DMS79 (cell line): ENCODE measurements around the gene ANKS6.

ENCODE experiments used
- DNase-seq: peaks from one replicate; lab custom pipeline; 2025; lab: John Stamatoyannopoulos, UW

The ANKS6 gene

DNA sequence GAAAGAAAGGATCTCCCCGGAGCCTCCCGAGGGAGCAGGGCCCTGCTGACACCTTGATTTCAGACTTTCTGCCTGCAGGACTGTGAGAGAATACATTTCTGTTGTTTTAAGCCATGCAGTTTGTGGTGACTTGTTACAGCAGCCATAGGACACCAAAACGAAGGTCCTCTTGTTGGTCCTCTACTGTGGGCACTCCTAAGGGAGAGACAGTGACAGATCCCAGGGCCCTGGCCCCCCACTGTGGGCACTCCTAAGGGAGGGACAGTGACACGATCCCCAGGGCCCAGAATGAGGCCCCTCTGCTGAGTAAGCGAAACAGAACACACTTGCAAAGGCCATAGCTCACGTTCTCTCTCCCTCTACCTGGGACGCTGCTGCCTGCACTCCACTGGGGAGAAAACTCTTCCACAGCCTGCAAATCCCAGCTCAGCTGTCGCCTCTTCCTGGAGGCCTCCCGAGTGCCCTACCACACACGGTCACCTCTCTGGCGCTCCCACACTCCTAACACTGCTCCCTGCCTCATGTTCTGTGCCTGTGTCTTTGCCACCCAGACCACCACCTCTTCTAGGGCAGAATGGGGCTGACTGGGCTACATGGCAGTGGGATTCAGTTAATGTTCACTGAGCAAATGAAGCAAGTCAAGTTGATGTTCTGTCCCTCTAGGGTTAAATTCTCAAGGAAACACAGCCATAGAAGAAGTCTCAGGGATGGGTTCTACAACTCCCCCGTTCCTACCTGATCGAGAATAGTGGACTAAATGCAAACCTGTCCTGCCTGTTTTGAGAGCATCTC is 23.8 kb downstream of the ANKS6 start:
- no peak for DNase-seq

DNA sequence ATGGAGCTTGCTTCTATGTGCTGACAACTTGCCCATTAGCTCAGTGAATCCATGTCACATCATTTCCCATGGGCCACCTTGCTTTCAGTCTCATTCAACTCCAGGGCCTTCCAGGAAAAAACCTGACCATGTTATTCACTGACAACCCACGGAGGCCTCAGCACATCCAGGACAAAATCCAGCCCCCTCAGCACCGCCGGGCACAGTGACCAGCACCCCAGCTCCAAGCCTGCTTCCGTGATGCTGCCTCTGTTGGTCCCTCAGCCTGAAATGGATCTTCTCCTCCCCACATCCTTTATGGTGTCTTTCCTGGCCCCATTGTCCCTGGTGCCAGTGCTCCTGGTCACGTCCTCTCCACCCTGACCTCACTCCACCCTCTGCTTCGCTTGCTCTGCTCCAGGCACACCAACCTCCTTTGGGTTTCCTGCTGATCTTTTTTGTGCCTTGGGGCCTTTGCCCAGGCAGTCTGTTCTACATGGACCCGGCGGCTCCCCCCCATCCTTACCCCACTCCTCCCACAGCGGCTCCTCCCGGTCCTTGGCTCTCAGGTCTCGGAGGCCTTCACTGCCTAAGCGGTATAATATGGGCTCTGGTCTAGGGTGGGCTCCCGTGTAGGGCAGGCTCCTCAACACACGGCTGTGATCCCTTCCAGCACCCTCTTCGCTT is 25.0 kb downstream of the ANKS6 start:
- no peak for DNase-seq

- no peak for DNase-seq
Observed at GRCh38 chr9:98770717-98771116, 25.6 kb downstream of the ANKS6 start.

GRCh38 chr9:98768344-98768743 is 28.0 kb downstream of the ANKS6 start:
- no peak for DNase-seq

DNA sequence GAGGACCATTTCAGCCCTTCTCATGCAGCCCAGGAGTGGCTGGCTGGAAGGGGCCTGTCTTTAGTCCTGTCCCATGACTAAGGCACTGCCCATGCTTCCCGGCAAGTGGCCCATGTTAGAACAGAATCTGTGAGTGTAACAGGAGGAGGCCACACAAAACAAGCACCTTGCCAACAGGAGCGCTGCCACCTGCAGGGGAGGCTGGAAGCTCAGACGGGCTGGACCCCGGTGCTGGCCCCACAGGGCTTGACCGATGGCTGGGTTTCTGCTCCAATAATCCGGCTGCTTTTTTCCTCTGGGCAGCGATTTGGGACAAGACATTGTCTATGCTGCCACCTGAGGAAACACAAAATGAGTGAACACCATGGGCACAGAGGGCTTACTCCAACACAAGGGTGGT is 28.4 kb downstream of the ANKS6 start:
- DNase-seq, result no peak

GRCh38 chr9:98767196-98767595 is 29.2 kb downstream of the ANKS6 start:
- DNase-seq, result no peak

- DNase-seq, result no peak
Observed at GRCh38 chr9:98766586-98766985, 29.8 kb downstream of the ANKS6 start.

DNA sequence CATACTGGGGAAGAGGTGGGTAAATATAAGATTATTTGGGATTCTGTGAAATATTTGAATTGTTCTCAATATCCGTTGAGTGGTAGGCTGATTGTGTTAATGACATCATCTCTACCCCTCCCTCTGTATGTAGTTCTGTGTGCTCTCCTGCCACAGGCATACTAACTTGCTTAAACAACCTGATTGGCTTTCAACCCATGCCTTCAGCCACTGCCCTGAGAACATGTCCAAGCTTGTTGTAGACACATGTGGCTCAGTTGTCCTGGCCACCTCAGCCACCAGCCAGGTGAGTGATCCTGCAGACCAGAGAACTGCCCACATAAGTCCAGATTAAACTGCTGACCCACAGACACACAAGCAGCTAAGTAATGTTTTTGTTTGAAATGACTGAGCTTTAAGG is 31.1 kb downstream of the ANKS6 start:
- no peak for DNase-seq

DNA sequence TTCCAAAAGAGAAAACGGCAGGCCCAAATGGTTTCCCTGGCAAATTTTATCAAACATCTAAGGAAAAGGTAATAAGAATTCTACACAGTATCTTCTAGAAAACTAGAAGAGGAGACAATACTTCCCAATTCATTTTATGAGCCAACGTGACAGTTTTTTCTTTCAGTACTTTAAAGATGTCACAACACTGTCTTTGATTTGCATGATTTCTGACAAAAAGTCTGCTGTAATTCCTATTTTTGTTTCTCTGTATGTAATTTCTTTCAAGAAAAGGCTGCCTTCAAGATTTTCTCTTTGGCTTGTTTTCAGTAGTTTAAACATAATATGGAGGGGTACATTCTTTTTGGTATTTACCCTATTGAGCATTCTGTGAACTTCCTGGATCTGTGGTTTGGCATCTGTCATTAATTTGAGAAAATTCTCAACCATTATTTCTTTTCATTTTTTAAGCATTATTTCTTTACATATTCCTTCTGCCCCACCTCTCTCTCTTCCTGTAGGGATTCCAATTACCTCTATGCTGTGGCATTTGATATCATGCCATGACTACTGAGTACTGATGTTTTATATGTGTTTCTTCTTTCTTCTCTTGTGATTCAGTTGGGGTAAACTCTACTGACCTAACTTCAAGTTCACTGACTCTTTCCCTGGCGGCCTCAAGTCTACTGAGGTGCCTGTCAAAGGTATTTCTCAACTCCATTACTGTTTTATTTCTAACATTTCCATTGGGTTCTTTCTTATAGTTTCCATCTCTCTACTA is 32.2 kb downstream of the ANKS6 start:
- no peak for DNase-seq

GRCh38 chr9:98760231-98760630 is 36.1 kb downstream of the ANKS6 start:
- no peak for DNase-seq

GRCh38 chr9:98755006-98755618 is 41.2 kb downstream of the ANKS6 start:
- no peak for DNase-seq

DNA sequence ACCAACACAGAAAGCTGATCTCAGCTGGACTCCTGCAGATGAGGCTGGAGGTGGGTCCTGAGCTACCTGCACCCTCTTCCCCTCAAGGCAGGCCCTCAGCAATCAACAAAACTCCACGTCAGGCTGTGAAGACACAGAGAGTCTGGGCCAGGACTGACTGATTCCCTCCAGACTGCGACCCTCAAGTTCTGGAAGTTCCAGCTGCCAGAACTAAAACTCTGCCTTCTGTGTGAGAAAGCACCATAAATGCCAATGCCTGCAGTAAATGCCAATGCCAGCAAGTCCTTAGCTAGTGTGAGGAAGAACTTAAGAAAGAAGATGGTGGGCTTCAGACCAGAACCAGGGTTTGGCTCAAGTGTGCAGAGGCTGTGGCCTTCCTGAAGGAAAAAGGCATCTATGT is 45.1 kb downstream of the ANKS6 start:
- DNase-seq, result no peak

GRCh38 chr9:98750364-98751060 is 45.8 kb downstream of the ANKS6 start:
- DNase-seq, result no peak

- no peak for DNase-seq
Observed at GRCh38 chr9:98747476-98747875, 48.9 kb downstream of the ANKS6 start.

- DNase-seq, result no peak
Observed at GRCh38 chr9:98745470-98745869, 50.9 kb downstream of the ANKS6 start.

GRCh38 chr9:98743818-98744611 is 52.3 kb downstream of the ANKS6 start:
- DNase-seq, result no peak

DNA sequence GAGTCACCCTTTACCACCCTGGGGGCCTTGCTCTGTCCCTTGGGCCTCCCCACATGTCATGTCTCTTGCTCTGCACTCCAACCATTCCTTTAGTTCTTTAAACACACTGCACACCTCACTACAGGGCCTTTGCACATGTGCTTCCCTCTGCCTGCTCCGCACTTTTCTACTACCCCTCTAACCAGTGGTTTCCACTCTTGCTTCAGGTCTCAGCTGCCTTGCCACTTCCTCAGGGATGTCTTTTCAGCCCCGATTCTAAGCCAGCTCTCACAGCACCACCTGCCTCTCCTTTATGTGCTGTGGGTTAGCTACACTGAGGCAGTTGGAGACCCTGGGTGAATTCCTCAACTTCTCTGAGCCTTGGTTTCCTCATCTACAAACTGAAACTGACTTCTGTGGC is 53.0 kb downstream of the ANKS6 start:
- DNase-seq, result no peak

DNA sequence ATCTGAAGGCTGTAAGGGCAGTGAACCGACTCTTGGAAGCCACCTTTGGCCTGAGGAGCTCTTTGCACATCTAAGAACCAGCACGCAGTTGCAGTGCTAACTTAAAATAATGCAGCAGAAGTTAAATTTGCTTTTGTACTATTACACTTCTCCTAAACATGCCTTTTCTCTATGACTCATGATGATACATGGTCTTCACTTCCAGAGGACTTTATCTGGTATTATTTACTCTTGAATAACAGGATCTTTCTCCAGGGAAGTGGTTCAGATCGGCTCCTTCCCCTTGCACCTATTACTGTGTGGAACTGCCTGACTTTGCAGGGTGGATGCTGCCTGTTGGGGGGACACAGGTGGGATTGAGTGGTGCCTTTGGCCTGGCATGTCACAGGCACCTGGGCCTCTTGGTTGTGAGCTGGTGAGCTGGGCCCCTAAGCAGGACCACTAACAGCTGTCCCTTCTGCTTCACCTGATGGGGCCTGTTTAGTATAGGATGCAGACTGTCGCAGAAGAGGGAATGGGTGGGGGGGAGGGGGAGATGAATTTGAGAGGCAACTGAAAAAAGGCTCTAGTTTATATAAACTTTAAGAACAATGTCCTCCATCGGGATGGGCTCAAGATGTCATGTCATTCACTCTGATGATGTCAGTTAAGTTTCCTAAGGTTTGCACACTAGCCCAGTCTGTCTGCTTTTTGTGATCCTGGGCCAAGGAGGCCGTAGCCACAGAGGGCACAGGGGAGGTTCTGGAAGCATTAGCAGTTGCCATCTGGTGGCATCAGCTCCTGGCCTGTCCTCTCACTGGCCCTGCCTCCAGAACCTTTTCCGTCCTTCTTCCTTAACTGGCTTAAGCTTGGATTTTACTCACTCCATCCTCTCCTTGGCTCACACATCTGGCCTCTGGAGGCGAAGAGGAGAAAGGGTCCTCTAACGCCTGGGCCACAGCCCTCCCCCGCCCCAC is 53.8 kb downstream of the ANKS6 start:
- DNase-seq, result no peak

GRCh38 chr9:98740226-98740881 is 56.0 kb downstream of the ANKS6 start:
- no peak for DNase-seq
